ENCODE data around the gene RNF187.
"Not testable (repeated sequence)": the region's sequence is repeated elsewhere in the genome, so short reads cannot be mapped to it uniquely, and the experiment has no call there.

Gene RNF187

GRCh38 chr1:228486596-228487335 is 416 bp upstream of the RNF187 start:
- DNase-seq (ENCODE audit: low read depth in 1 of 2, low spot score in 1 of 2): peak; percentile 48 to 62

GRCh38 chr1:228488125-228488817 is 1.1 kb downstream of the RNF187 start:
- DNase-seq (ENCODE audit: low read depth in 1 of 2, low spot score in 1 of 2): no peak

- no peak for DNase-seq (ENCODE audit: low read depth in 1 of 2, low spot score in 1 of 2)
These were observed 1.9 kb downstream of the RNF187 start for GRCh38 chr1:228488818-228489674.

DNA sequence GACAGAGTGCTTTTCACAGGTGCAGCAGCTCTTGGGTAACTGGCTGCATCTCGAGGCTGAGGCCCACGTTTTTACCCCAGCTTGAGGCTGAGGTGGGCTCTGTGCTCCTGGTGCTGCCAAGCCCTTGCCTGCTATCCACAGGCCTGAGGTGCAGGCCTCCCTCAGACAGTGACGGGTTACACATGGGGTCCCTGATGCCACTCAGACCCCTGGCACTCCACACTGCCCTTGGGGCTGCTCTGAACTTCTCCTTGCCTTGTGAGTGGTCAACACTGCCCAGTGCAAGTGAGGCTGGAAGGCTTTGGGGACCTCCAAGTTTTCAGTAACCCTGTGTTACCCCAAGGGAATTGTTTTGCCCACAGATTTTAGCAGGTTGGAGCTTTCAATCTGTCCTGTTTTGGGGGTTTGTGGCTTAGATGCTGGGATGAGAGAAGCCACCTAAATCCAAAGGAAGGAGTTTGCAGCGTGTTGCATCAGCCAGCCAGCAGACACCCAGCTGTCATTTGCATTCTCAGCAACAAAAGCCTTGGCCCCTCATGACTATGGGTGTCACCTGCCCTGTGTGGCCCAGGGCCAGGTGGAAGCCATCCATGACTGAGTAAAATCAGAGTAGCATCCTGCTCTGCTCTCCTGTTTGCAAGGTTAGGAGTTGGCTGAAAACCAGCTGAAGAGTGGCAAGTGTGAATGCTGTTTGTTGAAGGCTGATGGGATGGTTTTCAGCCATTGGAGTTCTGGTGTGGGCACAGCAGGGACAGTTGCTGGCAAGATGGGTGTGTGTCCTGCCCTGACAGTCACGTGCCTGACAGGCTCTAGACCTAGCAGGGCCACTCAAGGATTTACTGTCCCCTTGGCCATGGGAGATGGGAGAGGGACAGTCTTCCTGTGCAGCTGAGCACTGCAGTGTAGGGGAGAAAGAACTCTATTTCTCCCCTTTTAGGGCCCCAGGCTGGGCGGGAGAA is 3.2 kb downstream of the RNF187 start:
- DNase-seq (ENCODE audit: low read depth in 1 of 2, low spot score in 1 of 2): no peak

DNA sequence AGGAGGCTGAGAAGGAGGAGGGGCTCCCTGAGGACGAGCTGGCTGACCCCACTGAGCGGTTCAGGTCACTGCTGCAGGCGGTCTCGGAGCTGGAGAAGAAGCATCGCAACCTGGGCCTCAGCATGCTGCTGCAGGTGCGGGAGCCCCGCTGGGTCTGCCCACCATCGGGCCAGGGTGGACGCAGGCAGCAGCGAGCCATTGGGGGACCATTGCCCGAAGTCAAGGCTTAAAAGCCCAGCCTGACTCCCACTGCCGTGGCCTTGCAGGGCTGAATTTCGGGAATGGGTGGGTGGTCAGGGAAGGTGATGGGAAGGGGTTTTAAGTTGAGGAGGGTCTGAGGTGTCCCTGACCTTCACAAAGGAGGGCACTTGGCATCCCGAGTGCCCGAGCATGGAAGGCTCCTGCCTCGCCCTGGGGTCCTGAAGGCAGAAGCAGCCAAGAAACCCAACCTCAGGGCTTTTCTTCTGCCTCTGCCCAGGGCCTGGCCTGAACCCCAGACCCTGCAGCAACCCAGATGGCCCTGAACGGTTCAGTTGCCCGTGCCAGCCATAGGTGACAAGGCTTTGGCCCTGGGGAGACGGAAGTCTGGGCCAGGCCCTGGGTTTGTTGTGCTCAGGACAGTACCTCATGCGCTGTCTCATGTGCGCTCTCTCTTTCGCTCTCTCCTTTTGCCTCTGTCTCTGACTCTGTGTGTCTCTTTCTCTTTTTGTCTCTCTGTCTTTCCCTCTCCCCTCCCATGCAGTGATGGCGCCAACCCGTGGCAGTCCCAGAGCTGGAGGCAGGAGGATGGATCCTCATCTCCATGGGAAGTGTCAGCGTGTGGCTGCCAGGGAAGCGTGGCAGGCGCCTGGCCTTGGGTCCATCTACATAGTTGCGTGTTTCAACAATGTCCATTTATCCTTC is 6.2 kb downstream of the RNF187 start:
- no peak for DNase-seq (ENCODE audit: low read depth in 1 of 2, low spot score in 1 of 2)

GRCh38 chr1:228494044-228494353 is 6.8 kb downstream of the RNF187 start:
- no peak for DNase-seq (ENCODE audit: low read depth in 1 of 2, low spot score in 1 of 2)

DNA sequence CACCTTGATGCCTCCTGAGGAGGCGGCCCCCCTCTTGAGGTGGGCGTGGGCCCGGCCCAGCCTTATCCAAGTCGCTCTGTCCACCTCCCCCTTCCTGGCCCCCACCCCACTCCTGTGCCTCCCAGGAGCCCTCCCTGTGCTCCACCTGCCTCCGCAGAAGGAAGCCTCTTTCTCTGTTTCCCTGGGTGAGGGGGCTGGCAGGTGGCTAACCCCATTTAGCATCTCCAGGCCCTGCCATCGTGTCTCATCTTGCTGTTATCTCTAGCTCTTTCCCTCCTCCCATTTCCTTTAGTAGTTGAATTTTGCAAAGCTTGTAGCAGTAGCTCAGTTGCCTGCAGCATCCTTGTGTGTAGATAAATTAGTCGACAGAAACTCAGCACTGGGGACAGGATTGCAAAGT is 7.2 kb downstream of the RNF187 start:
- no peak for DNase-seq (ENCODE audit: low read depth in 1 of 2, low spot score in 1 of 2)

GRCh38 chr1:228494970-228495853 is 8.0 kb downstream of the RNF187 start:
- no peak for DNase-seq (ENCODE audit: low read depth in 1 of 2, low spot score in 1 of 2)

DNA sequence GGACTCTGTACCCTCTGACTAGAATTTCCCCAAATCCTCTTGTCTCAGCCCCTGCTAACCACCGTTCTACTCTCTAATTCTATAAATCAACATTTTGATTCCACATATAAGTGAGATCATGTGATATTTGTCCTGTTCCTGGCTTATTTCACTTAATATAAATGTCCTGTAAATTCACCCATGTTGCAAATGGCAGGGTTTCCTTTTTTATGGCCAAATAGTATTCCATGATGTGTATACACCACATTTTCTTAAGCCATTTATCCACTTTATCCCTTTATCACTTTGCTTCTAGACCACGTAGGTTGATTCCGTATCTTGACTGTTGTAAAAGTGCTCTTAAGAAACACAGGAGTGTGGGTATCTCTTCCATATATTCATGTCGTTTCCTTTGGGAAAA is 8.9 kb downstream of the RNF187 start:
- DNase-seq (ENCODE audit: low read depth in 1 of 2, low spot score in 1 of 2): no peak

DNA sequence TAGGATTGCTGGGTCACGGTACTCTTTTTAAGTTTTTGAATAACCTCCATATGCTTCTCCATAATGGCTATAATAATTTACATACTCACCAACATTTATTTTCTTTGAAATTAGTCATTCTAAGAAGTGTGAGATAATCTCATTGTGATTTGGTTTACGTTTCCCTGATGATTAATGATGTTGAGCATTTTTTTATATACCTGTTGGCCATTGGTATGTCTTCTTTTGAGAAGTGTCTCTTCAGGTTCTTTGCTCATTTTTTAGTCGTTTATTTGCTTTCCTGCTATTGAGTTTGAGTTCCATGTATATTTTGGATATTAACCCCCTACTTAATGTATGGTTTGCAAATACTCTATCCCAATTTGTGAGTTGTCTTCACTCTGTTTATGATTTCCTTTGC is 9.3 kb downstream of the RNF187 start:
- DNase-seq (ENCODE audit: low read depth in 1 of 2, low spot score in 1 of 2): no peak

DNA sequence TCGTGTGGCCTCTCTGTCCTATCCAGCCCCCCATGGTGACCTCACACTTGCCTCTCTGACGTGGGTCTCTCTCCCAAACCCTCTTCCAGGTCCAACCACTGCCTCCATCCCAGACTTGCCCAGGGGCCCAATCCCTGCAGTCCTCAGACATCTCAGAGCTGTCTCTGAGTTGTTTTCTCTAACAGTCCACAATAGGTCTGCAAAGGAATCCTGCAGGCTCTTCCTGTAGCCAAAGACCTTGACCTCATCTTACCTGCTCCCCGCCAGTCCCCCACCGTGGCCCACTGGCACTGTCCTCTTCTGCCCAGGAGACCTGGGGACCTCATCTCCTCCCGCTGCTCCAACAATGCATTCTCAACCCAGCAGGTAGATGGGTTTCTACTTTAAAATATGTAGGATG is 10.0 kb downstream of the RNF187 start:
- DNase-seq (ENCODE audit: low read depth in 1 of 2, low spot score in 1 of 2): no peak

GRCh38 chr1:228497817-228498216 is 10.6 kb downstream of the RNF187 start:
- no peak for DNase-seq (ENCODE audit: low read depth in 1 of 2, low spot score in 1 of 2)

DNA sequence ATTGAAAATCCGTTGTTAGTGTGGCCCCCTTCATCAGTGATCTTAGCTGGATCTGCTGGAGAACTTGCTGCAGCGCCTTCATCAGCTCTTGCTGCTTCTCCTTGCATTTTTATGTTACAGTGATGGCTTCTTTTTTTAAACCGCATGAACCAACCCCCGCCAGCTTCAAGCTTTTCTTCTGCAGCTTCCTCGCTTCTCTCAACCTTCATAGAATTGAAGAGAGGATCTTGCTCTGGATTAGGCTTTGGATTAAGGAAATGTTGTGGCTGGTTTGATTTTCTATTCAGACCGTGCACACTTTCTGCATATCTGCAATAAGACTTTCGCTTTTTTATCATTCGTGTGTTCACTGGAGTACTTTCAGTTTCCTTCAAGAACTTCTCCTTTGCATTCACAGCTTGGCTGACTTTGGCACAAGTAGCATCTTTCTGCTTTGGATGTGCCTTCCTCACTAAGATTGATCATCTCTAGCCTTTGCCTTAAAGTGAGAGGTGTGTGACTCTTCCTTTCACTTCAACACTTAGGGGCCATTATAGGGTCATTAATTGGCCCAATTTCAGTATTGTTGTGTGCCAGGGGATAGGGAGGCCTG is 13.1 kb downstream of the RNF187 start:
- DNase-seq (ENCODE audit: low read depth in 1 of 2, low spot score in 1 of 2): no peak

DNA sequence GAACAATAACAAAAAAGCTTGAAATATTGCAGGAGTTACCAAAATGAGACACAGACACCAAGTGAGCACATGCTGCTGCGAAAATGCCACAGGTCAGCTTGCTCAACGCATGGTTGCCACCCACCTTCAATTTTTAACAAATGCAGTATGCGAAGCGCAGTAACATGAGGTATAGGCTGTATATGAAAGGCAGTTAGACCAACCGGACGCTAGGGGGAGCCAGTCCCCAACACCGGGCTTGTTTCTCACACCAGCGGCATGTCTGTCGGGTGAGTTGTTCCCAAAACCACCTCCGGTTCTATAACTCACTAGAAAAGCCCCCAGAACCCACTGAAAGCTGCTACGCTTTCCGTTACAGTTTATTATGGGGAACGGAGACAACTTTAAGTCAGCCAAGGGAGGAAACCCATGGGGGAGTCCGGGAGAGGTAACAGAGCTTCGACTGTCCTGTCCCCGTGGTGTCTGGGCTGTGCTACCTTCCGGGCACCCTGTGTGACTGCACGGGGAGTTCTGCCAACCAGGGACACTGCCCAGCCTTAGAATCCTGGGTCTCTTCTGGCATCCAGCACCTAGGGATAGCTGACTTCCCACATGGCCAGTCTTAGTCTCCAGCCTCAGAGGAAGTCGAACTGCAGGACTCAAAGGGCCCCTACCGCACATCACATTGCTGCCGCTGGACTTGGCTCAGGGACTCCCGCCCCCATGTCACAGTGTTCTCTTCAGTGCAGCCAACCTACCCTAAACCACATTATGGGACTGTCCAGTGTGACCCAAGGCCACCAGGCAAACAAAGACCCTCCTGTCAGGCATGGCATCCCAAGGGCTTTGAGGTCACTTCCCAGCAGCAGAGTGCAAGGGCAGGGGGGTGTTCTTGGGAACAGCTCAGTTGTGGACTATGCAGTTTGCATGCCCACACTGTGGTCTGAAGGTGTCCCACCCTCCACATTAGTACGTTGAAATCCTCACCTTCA is 14.0 kb downstream of the RNF187 start:
- peak; percentile 77 to 78 for DNase-seq (ENCODE audit: low read depth in 1 of 2, low spot score in 1 of 2)

DNA sequence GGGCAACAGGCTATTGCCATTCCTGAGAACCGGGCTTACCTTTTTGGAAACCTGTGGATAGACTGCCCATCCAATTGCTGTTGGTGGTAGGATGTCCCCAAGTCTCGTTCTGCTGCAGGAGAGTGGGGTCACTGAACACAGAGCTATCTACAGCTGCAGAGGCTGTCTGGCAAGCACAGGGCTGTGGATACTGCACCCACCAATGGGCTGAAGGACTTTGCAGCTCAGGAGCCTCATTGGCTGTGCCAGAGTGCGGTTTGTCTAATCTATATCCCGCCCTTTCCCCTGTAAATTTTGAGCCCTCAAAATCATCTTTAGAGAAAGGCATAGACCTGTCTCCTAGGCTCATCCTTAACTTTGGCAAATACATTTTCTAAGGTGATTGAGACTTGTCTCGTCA is 15.3 kb downstream of the RNF187 start:
- no peak for DNase-seq (ENCODE audit: low read depth in 1 of 2, low spot score in 1 of 2)

DNA sequence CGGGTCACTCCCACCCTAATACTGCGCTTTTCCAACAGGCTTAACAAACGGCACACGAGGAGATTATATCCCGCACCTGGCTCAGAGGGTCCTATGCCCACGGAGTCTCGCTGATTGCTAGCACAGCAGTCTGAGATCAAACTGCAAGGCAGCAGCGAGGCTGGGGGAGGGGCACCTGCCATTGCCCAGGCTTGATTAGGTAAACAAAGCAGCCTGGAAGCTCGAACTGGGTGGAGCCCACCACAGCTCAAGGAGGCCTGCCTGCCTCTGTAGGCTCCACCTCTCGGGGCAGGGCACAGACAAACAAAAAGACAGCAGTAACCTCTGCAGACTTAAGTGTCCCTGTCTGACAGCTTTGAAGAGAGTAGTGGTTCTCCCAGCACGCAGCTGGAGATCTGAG is 18.8 kb downstream of the RNF187 start:
- DNase-seq (ENCODE audit: low read depth in 1 of 2, low spot score in 1 of 2): not testable (repeated sequence)

GRCh38 chr1:228507961-228508652 is 20.9 kb downstream of the RNF187 start:
- DNase-seq (ENCODE audit: low read depth in 1 of 2, low spot score in 1 of 2): no peak

Data from activated T-helper 1 cell treated with anti-CD3 and anti-CD28 coated beads, Interleukin-2, amount 50 U/mL, for 16 hours (primary cell).